Testis (tissue), 3 donors: ENCODE measurements around the gene SHROOM2. TPM values are rescaled to one million over a fixed set of nuclear protein-coding genes. Genes with fewer than 3 reads are reported as not detected.

Source experiments
- DNase-seq: peaks from one replicate; pipeline ENCODE4 v3.0.0-alpha.2; 2019
- H3K27ac ChIP-seq, 2 donors: fragments of 200-600 bp; sonication (generic); one replicate each; pipeline ENCODE4 v1.5.1; 2019
- H3K27me3 ChIP-seq: fragments of 200-600 bp; sonication (generic); one replicate; pipeline ENCODE4 v1.5.1; 2019
- H3K36me3 ChIP-seq: fragments of 200-600 bp; sonication (generic); one replicate; pipeline ENCODE4 v1.5.1; 2017; ENCODE audit warnings: low read depth; ENCODE audit errors: missing control alignments
- H3K4me1 ChIP-seq: fragments of 200-600 bp; sonication (generic); one replicate; pipeline ENCODE4 v1.5.1; 2019
- H3K4me3 ChIP-seq, 2 donors: fragments of 200-600 bp; sonication (generic); one replicate each; pipeline ENCODE4 v1.5.1; 2017 to 2019
- H3K9me3 ChIP-seq: fragments of 200-600 bp; sonication (generic); one replicate; pipeline ENCODE4 v1.5.1; 2017
- POLR2A ChIP-seq: fragments of 450-650 bp; IDR thresholded peaks from one replicate; pipeline ENCODE4 v1.6.1; 2017; ENCODE audit warnings: antibody characterized with exemption, mild to moderate bottlenecking, moderate library complexity
- WGBS, 2 donors: methylation state at CpG; one replicate each; pipeline ENCODE4 v1.1.5; 2018; 5-methylcytosine and 5-hydroxymethylcytosine counted together
- intact Hi-C: fragments of 100-400 bp; cut with DNase I; formaldehyde crosslinking; loops from one replicate; pipeline ENCODE4 v1.15.1; 2023; ENCODE audit warnings: low total_unique reads
- polyA plus RNA-seq: library from polyadenylated mRNA; stranded (reverse); fragments of 350-450 nt; fragmentation: Illumina TruSeq; extraction: RNeasy Lipid Tissue Mini Kit (QIAGEN cat#74804); gene quantifications from one replicate; pipeline ENCODE4 v1.2.3, GENCODE V29; 2014; ENCODE audit warnings: low read depth, low replicate concordance; ENCODE audit not compliant: insufficient read depth
- total RNA-seq, 2 donors: library from RNA; depleted of rRNA; stranded (reverse); fragments of >200 nt; gene quantifications; one replicate each; pipeline ENCODE4 v1.2.3, GENCODE V29; 2016
- TF ChIP-seq, protein P1 (sequence below), 3 experiments: fragments of 450-650 bp in 2 of 3; fragments of 200-600 bp in 1 of 3; sonication (generic) in 1 of 3; IDR thresholded peaks; one replicate each; pipeline ENCODE4 v1.5.1; 2016 to 2019; ENCODE audit warnings: antibody characterized with exemption in 3 of 3, mild to moderate bottlenecking in 2 of 3, moderate library complexity in 1 of 3

The SHROOM2 gene
- total and polyA plus RNA-seq, 3 donors from 2014 or later = 8.2 to 46.0 (median 22.1) TPM

DNA sequence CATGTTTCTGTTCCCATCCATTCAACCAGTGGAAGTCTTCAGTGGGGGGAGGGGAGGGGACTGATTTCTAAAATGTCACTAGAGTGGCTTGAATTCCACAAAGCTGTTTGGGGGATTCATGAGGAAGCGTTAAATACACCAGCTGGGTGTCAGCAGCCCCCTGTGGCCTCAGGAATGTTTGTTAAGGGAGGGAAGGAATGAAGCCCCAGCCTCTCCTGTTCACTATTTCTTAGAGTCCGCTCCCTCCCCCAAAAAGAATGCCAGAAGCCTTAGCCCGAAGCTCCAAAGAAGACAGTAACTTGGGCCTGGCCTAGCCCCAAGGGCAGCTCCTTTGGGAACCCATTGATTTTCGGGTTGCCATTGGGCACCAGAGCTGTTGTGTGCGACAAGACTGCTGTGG is 3.3 kb downstream of the SHROOM2 start:
- Histone ChIP-seq H3K27ac (no peak overlapping the region), H3K27me3 (no peaks in the 10 kb centered on the region), H3K4me1 (no peaks in the 10 kb centered on the region), H3K4me3 (no peak overlapping the region), H3K36me3 (no peaks in the 10 kb centered on the region), H3K9me3 (no peaks in the 10 kb centered on the region)
- TF ChIP-seq, protein P1, sequence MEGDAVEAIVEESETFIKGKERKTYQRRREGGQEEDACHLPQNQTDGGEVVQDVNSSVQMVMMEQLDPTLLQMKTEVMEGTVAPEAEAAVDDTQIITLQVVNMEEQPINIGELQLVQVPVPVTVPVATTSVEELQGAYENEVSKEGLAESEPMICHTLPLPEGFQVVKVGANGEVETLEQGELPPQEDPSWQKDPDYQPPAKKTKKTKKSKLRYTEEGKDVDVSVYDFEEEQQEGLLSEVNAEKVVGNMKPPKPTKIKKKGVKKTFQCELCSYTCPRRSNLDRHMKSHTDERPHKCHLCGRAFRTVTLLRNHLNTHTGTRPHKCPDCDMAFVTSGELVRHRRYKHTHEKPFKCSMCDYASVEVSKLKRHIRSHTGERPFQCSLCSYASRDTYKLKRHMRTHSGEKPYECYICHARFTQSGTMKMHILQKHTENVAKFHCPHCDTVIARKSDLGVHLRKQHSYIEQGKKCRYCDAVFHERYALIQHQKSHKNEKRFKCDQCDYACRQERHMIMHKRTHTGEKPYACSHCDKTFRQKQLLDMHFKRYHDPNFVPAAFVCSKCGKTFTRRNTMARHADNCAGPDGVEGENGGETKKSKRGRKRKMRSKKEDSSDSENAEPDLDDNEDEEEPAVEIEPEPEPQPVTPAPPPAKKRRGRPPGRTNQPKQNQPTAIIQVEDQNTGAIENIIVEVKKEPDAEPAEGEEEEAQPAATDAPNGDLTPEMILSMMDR (IDR thresholded peaks at IDR 0.05) = no peak
- TF ChIP-seq POLR2A = no peak
- intact Hi-C loops = no loop called here
- 77% methylated on average over 5 of the region's 5 CpGs; no CpG with 5 or more reads in 1 of the 2 donors for WGBS, 2 donors
- DNase-seq = no peak

DNA sequence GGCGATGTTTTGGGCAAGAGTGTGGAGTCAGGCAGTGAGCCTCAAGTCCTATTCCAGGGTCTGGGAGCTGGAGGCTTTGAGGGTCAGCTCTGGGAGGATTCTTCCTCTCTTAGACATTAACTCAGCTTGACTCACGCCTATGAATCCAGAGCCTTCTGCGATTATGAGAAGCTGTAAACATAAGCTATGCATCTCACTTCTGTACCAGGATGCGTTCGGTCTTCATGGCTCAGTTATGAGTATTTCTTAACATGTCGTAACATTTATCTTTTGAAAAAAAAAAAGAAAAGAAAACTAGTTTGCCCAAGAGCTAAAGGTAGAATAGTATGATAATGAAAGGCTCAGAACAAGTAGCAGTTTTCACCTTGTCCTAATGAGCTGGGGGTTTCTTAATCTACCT is 4.6 kb downstream of the SHROOM2 start:
- H3K27me3 ChIP-seq = no peaks in the 10 kb centered on the region
- H3K4me3 ChIP-seq = no peak overlapping the region
- DNase-seq = no peak
- H3K36me3 ChIP-seq = no peaks in the 10 kb centered on the region
- TF ChIP-seq POLR2A = no peak
- TF ChIP-seq, protein P1 (IDR thresholded peaks at IDR 0.05) = no peak
- H3K9me3 ChIP-seq = no peaks in the 10 kb centered on the region
- intact Hi-C loops = no loop called here
- no peaks in the 10 kb centered on the region for H3K4me1 ChIP-seq
- H3K27ac ChIP-seq = no peak overlapping the region
- 84 to 88% methylated on average over 6 of the region's 6 CpGs for WGBS, 2 donors

- TF ChIP-seq POLR2A = no peak
- TF ChIP-seq, protein P1 (IDR thresholded peaks at IDR 0.05) = no peak
- Histone ChIP-seq H3K9me3 (no peaks in the 10 kb centered on the region), H3K27ac (no peak overlapping the region), H3K4me1 (no peaks in the 10 kb centered on the region), H3K4me3 (no peak overlapping the region), H3K27me3 (no peaks in the 10 kb centered on the region), H3K36me3 (no peaks in the 10 kb centered on the region)
- 88 to 96% methylated on average over 6 to 7 of the region's 7 CpGs for WGBS, 2 donors
- intact Hi-C loops = no loop called here
- DNase-seq = no peak
Measured at GRCh38 chrX:9794495-9794894, 8.3 kb downstream of the SHROOM2 start.

DNA sequence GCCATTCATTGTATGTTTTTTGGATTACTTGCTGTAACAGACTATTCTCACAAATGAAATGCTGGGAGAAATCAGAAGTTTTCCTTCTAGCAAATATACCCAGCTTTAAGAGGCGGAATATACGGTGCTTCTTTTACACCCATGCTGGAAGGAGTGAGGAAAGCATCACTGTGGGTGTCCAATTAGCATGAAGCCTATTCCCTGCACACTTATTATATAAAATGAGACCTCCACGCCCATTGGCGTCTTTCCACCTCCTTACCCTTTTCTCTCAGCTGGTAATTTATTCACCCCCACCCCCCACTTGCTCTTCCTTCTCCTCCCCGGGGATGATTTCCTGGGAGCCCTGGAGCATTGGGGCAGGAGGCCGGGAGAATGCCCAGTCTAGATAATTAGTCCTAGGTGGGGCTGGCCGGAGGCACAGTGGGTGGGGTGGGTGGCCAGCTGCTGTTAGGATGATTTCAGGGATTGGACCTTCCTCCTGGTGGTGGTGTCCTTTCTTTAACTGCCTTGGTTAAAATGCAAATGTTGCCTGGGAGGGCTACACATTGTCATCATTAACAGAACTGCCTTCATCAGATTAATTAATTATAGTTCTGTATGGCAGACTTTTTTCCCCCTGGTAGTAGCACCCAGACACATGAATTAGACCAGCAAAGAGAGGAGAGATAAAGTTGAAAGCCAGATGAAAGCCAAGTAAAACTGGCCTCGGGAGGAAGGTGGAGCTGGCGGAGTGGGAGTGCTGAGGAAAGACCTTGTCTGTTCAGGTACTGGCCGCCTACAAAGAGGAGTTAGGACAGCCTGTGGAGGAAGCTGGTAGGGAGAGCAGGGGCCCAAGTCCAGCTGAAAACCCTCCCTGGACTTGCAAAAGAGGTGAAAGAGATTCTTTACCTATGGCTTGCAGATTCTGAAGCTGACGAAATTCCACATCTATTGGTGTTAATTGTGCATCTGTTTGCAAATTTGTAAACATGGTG is 11.4 kb downstream of the SHROOM2 start:
- no peaks in the 10 kb centered on the region for H3K4me1 ChIP-seq
- H3K36me3 ChIP-seq = no peaks in the 10 kb centered on the region
- no peak for DNase-seq
- H3K9me3 ChIP-seq = no peaks in the 10 kb centered on the region
- H3K4me3 ChIP-seq = no peak overlapping the region
- TF ChIP-seq, protein P1 (IDR thresholded peaks at IDR 0.05) = no peak
- TF ChIP-seq POLR2A = no peak
- intact Hi-C loops = no loop called here
- H3K27me3 ChIP-seq = no peaks in the 10 kb centered on the region
- 72% methylated on average over 8 to 11 of the region's 11 CpGs for WGBS, 2 donors
- no peak overlapping the region for H3K27ac ChIP-seq

DNA sequence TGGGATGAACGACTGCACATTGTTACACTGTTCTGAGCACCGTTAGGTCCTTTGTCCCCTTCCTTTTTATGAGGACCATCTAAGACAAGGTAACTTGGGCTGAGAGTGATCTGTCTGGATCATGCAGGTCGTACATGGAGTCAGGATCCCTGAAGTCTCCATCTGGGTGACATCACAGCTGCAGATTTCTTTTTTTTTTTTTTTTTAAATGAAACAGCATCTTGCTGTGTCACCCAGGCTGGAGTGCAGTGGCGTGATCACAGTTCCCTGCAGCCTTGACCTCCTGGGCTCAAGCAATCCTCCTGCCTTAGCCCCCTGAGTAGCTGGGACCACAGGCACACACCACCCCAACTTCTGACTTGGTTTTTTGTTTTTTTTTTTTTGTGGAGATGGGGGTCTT is 16.5 kb downstream of the SHROOM2 start:
- Histone ChIP-seq H3K27ac (no peak overlapping the region), H3K36me3 (no peaks in the 10 kb centered on the region), H3K9me3 (no peaks in the 10 kb centered on the region), H3K4me1 (no peaks in the 10 kb centered on the region), H3K27me3 (no peaks in the 10 kb centered on the region), H3K4me3 (no peak overlapping the region)
- intact Hi-C loops = no loop called here
- WGBS, 2 donors = 75 to 100% methylated on average over 3 to 4 of the region's 4 CpGs
- TF ChIP-seq, protein P1 (IDR thresholded peaks at IDR 0.05) = no peak
- TF ChIP-seq POLR2A = no peak
- DNase-seq = no peak
